GM18873 (cell line): ENCODE measurements around the gene IMMP2L.

Source experiments
- ATAC-seq: cut with Tn5 transposase; IDR thresholded peaks from one replicate; pipeline ENCODE4 v1.9.1; 2021; ENCODE audit warnings: mild to moderate bottlenecking, moderate library complexity, moderate number of reproducible peaks; ENCODE audit not compliant: unreplicated experiment, low FRiP score

IMMP2L gene

DNA sequence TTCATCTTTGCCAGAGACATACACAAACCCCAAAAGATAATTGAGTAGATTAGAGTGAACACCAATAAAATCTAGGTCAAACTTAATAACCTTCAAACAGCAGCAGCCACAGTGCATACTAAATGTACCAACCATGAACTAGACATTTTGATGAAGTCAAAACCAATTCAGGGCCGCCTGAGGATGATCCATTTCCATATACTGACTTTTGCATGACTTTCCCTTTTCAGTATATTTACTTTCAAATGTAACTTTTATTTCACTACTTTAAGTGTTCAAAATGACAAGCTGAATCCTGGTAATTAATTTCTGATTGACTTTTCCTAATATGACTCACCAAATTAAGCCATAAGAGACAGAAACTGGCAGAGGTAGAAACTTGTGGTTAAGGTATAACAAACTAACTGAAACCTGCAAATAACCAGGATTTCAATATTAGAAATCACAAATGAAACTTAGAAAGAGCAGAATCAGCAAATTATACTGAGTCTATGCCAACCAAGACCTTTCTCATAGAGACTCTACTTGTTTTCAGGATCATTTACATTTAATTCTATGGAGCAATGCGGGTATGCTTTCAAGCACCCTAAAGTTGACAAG lies 643.2 kb downstream of the IMMP2L start:
- peak; percentile 93 for ATAC-seq

GRCh38 chr7:110914263-110914662 lies 648.0 kb downstream of the IMMP2L start:
- ATAC-seq: no peak

DNA sequence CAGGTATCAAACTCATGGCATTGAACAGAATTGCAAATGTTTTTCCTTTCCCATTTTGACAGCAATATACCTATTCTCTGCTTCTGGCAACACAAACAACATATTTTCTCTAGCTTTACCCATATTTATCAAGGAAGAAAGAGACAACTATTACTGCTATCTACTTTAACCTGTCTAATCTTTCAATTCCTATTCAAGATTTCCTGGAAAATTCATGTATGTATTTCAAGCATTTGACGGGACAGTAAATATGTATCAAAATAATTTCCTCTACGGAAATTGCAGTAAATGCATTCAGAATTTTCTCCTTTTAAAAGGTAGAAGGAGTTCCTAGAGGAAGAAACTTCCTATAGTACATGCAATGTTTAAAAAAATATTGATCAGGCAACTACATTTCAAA lies 650.7 kb downstream of the IMMP2L start:
- no peak for ATAC-seq

GRCh38 chr7:110909117-110909516 lies 653.2 kb downstream of the IMMP2L start:
- no peak for ATAC-seq

DNA sequence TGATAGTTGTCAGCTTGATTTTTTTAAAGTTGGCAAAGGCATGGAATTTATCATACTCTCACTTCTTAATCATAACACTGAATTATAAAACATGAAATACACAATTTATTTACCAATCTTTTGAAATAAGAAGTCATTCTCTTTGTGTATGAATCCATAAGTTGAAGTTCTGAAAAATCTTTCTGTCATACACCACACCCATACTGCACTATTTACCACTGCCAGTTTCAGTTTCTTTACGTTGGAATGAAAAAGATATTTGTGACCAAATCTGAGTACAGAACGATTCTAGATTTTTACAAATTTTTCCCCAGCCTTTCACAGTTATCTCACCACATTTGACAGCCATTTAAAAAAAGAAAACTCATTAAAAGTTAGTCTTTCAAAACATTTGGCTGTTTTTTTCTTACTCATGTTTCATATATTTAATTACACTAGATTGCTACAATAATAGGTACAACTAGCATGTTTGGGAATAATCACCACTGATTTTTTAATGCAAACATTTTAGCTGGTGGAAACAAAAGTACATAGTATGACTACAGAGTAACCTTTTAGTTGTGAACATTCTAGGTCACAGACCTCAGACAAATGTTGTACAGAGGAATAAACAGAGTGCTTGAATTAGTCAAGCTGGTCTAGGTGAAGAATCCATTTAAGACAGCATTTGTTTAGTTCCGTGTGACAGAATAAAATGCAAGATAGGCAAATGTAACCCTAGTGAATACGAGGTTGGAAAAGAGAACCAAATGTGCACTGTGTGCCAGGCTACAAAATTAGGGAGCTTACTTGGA lies 656.3 kb downstream of the IMMP2L start:
- ATAC-seq: no peak

GRCh38 chr7:110898516-110898915 lies 663.8 kb downstream of the IMMP2L start:
- no peak for ATAC-seq

GRCh38 chr7:110897538-110897937 lies 664.8 kb downstream of the IMMP2L start:
- ATAC-seq: no peak

- no peak for ATAC-seq
Observed at GRCh38 chr7:110894111-110894510, 668.2 kb downstream of the IMMP2L start.

GRCh38 chr7:110891197-110891596 lies 671.1 kb downstream of the IMMP2L start:
- ATAC-seq: no peak

GRCh38 chr7:110890101-110890500 lies 672.2 kb downstream of the IMMP2L start:
- no peak for ATAC-seq

DNA sequence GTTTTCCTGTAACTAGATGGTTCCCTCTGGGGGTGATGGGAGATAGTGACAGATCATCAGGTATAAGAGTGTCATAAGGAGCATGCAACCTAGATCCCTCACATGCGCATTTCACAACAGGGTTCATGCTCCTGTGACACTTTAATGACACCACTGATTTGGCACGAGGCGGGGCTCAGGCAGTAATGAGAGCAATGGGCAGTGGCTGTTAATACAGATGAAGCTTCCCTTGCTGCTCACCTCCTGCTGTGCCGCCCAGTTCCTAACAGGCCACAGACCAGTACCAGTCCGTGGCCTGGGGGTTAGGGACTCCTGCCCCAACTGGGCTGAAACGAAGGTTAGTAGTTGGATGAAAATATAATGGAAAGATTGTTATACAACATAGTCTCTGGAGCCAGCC lies 673.0 kb downstream of the IMMP2L start:
- ATAC-seq: no peak

GRCh38 chr7:110888641-110889040 lies 673.7 kb downstream of the IMMP2L start:
- no peak for ATAC-seq

GRCh38 chr7:110885474-110885873 lies 676.8 kb downstream of the IMMP2L start:
- ATAC-seq: no peak

- no peak for ATAC-seq
Observed at GRCh38 chr7:110881721-110882120, 680.6 kb downstream of the IMMP2L start.

DNA sequence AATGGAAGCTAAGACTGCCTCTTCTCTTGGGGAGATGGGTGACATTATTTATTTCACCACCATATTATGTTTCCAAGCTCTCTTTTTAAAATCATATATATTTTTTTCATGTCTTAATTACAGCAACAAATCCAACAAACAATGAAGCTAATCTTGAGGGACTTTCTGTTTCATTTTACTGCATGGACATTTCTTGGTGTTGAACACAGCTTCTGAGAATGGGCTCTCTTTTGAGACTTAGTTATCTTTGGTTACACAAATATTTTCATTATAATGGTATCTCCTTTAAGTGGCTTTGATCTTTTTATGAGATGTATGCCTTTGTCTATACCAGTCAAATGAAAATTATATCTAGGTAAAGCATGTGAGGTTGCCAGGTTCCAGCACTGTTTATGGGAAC lies 681.3 kb downstream of the IMMP2L start:
- no peak for ATAC-seq

DNA sequence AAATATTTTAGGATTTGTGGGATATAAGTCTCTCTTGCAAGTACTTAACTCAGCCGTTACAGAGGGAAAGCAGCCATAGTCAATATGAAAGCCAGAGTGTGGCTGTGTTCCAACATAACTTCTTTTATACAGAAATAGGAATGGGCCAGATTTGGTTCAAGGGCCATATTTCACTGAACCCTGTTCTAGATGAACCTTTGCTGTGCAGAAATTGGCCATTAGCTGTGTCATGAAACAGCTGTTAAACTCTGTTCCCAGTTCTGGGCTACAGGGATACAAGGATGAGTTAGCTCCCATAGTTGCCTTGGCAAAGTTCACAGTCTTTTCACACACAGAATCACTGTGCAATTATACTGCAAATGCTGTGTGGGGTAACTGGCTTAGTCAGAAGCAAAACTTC lies 685.3 kb downstream of the IMMP2L start:
- ATAC-seq: no peak

DNA sequence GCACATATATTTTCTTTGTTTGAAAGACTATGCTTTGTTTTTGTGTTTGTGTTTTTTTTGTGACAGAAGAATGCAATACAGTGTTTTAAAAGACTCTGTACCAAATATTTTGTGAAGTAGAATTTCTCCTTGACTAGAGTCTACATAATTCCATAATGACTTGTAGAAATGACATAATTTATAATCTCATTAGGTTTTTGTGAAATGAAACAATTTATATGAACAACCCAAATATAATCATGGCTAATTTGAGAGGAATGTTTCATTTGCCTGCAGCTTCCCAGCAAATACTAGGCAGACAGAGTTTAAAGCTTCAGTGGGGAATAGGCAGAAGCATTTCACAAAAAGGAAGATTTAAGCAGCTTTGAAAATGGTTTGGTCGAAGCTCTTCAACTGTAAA lies 686.9 kb downstream of the IMMP2L start:
- ATAC-seq: no peak

DNA sequence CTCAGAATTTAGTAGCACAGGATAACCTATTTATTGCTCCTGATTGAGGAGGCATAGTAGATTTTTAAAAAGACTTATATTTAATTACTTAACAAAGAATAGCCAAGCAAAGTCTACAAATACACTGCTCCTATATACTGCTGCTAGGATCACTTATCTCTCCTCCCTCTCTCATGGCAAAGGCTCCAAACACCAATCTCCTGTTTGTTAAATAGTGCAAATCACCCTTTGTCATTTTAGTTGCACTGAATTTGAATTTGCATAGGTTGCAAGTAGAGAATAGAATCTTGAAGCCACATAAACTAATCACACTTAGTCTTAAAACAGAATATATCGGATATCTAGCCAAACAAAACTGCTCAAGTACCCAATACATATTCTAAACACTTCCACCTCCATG lies 690.4 kb downstream of the IMMP2L start:
- no peak for ATAC-seq

GRCh38 chr7:110870926-110871325 lies 691.4 kb downstream of the IMMP2L start:
- ATAC-seq: no peak

- ATAC-seq: no peak
Observed at GRCh38 chr7:110868458-110868857, 693.8 kb downstream of the IMMP2L start.

GRCh38 chr7:110867771-110868170 lies 694.5 kb downstream of the IMMP2L start:
- no peak for ATAC-seq

DNA sequence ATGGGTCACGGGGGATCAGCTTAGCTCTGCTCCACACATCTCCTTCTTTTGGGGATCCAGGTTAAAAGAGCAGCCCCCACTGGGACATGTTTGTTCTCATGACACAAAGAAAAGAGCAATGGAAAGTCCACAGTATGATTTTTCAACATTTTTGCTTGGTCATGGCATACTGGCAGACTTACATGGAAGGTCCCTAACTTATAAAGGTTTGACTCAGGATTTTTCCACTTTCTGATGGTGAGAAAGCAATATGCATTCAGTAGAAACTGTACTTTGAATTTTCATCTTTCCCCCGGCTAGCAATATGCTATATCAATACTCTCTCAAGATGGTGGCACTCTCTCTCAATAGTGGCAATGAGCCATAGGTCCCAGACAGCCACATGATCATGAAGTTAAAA lies 699.0 kb downstream of the IMMP2L start:
- no peak for ATAC-seq
